Measurements from ENCODE around the gene YKT6. TPM values are rescaled to one million over a fixed set of nuclear protein-coding genes. Genes with fewer than 3 reads are reported as not detected.

Gene YKT6
- total and polyA plus RNA-seq, 2 experiments from 2014 or later = 33.5 to 114 TPM

GRCh38 chr7:44211126-44211675 is 10.4 kb downstream of the YKT6 start:
- Histone ChIP-seq H3K36me3 (ENCODE audit: insufficient read depth) (peaks cover 34% of the 10 kb centered on the region), H4K20me1 (replicated peaks; ENCODE audit: insufficient read depth) (peaks cover 11% of the 10 kb centered on the region; the same call in 1 of the 2 replicates), H3K27ac (ENCODE audit: low read depth) (no peak overlapping the region)

More at GRCh38 chr7:44211126-44211675, 10.4 kb downstream of the YKT6 start:
- no peak overlapping the region for H3K4me3 ChIP-seq
- H3K79me2 ChIP-seq (replicated peaks; ENCODE audit: insufficient read depth) = no peaks in the 10 kb centered on the region
- no peak for ATAC-seq
- no peak overlapping the region for H3K4me2 ChIP-seq
- peaks cover 15% of the 10 kb centered on the region for H3K4me1 Mint-ChIP-seq
- H3K36me3 Mint-ChIP-seq (ENCODE audit: low read depth) = peaks cover 56% of the 10 kb centered on the region
- H3K27me3 ChIP-seq (ENCODE audit: insufficient read depth) = no peaks in the 10 kb centered on the region
- H3K4me1 ChIP-seq (ENCODE audit: insufficient read depth) = peaks cover 7% of the 10 kb centered on the region
- no peak overlapping the region for H2AFZ ChIP-seq
- H3K9me3 Mint-ChIP-seq = no peaks in the 10 kb centered on the region
- no peaks in the 10 kb centered on the region for H3F3A ChIP-seq (replicated peaks; ENCODE audit: low read depth)
- no peaks in the 10 kb centered on the region for H3K9me2 ChIP-seq (ENCODE audit: insufficient read depth)
- no peak overlapping the region for H3K27ac Mint-ChIP-seq
- TF ChIP-seq NANOG (IDR thresholded peaks at IDR 0.05; ENCODE audit: borderline replicate concordance) (no peak), EZH2phosphoT487 (IDR thresholded peaks at IDR 0.05; ENCODE audit: unreplicated experiment) (no peak), CTCF (conservative IDR thresholded peaks at IDR 0.05; ENCODE audit: low read depth in 2 of 2) (no peak), JUNB (IDR thresholded peaks at IDR 0.05; ENCODE audit: unreplicated experiment) (no peak), STAT1 (IDR thresholded peaks at IDR 0.05; ENCODE audit: unreplicated experiment) (no peak), ZNF462 (CRISPR knock-in tag; IDR thresholded peaks at IDR 0.05) (no peak), CREB1 (CRISPR knock-in tag; IDR thresholded peaks at IDR 0.05; ENCODE audit: low read depth) (no peak), REST (IDR thresholded peaks at IDR 0.05; ENCODE audit: unreplicated experiment) (no peak), ZNF331 (CRISPR knock-in tag; IDR thresholded peaks at IDR 0.05; ENCODE audit: low read depth) (no peak), EZH2 (IDR thresholded peaks at IDR 0.05; ENCODE audit: low read depth, unreplicated experiment) (no peak), ETS1 (IDR thresholded peaks at IDR 0.05) (no peak)
- no peak overlapping the region for H3K4me3 Mint-ChIP-seq
- no peaks in the 10 kb centered on the region for H3K27me3 Mint-ChIP-seq (ENCODE audit: insufficient read depth, low read depth, poor library complexity)
- DNase-seq (ENCODE audit: low spot score) = no peak
